WTC11 (cell line): ENCODE measurements around the gene PYY. TPM values are rescaled to one million over a fixed set of nuclear protein-coding genes. Genes with fewer than 3 reads are reported as not detected.

Experiments used
- ATAC-seq: fragments of 200-7000 bp; cut with Tn5 transposase; 2 replicates; pipeline ENCODE4 v1.10.0; 2021; ENCODE audit warnings: mild to moderate bottlenecking, moderate library complexity
- CTCF ChIA-PET: fragments of 300-600 bp; sonication (Branson Sonifier 250); formaldehyde crosslinking; loops from one replicate; lab custom pipeline; 2021; ENCODE audit warnings: antibody characterized with exemption; lab: Charles Lee
- POLR2A ChIA-PET: fragments of 350-600 bp; sonication (Branson Sonifier 250); formaldehyde crosslinking; loops from one replicate; lab custom pipeline; 2021; ENCODE audit warnings: antibody characterized with exemption; lab: Charles Lee
- DNase-seq: peaks from one replicate; pipeline ENCODE4 v3.0.0; 2021; ENCODE audit warnings: low spot score
- H3K27ac Mint-ChIP-seq: 2 replicates; pipeline ENCODE4 v1.8.0; 2021; ENCODE audit warnings: mixed read lengths
- H3K27me3 Mint-ChIP-seq: 2 replicates; pipeline ENCODE4 v1.8.0; 2021; ENCODE audit warnings: low read depth, mild to moderate bottlenecking, moderate library complexity, mixed read lengths
- H3K36me3 Mint-ChIP-seq: 2 replicates; pipeline ENCODE4 v1.8.0; 2021; ENCODE audit warnings: mixed read lengths
- H3K4me1 Mint-ChIP-seq: 2 replicates; pipeline ENCODE4 v1.8.0; 2022; ENCODE audit warnings: mixed read lengths
- H3K4me3 Mint-ChIP-seq: 2 replicates; pipeline ENCODE4 v1.8.0; 2021; ENCODE audit warnings: mild to moderate bottlenecking, moderate library complexity, mixed read lengths
- H3K9me3 Mint-ChIP-seq: 2 replicates; pipeline ENCODE4 v1.8.0; 2021; ENCODE audit warnings: mixed read lengths
- ATF1 ChIP-seq: sonication (generic); formaldehyde crosslinking; IDR thresholded peaks from 2 replicates; pipeline ENCODE4 v1.8.1; 2023; ENCODE audit warnings: mild to moderate bottlenecking, moderate library complexity, missing genetic modification reagents
- CBFB ChIP-seq: sonication (generic); formaldehyde crosslinking; IDR thresholded peaks from 2 replicates; pipeline ENCODE4 v1.8.1; 2022; ENCODE audit warnings: mild to moderate bottlenecking, low read depth, missing genetic modification reagents
- CTCF ChIP-seq: fragments of 200-600 bp; IDR thresholded peaks from 2 replicates; pipeline ENCODE4 v1.8.0; 2022; ENCODE audit warnings: antibody characterized with exemption
- E2F4 ChIP-seq: sonication (generic); formaldehyde crosslinking; IDR thresholded peaks from 2 replicates; pipeline ENCODE4 v1.8.1; 2022; ENCODE audit warnings: low read depth, mild to moderate bottlenecking, moderate library complexity, missing genetic modification reagents, borderline replicate concordance
- ELF4 ChIP-seq: sonication (generic); formaldehyde crosslinking; IDR thresholded peaks from 2 replicates; pipeline ENCODE4 v1.8.1; 2022; ENCODE audit warnings: low read depth, mild to moderate bottlenecking, moderate library complexity, missing genetic modification reagents
- EMX1 ChIP-seq: fragments of 250-450 bp; sonication (Bioruptor Pico); IDR thresholded peaks from 2 replicates; pipeline ENCODE4 v1.8.0; 2021; ENCODE audit warnings: mild to moderate bottlenecking
- GABPB1 ChIP-seq: sonication (generic); formaldehyde crosslinking; IDR thresholded peaks from 2 replicates; pipeline ENCODE4 v1.8.1; 2023; ENCODE audit warnings: mild to moderate bottlenecking, missing genetic modification reagents
- GTF2I ChIP-seq: fragments of 250-450 bp; sonication (Bioruptor Pico); conservative IDR thresholded peaks from 2 replicates; pipeline ENCODE4 v1.4.0; 2021; ENCODE audit warnings: mild to moderate bottlenecking
- MAX ChIP-seq: sonication (generic); formaldehyde crosslinking; IDR thresholded peaks from 2 replicates; pipeline ENCODE4 v1.8.0; 2022; ENCODE audit warnings: mild to moderate bottlenecking, missing genetic modification reagents
- NFATC4 ChIP-seq: fragments of 250-450 bp; sonication (Bioruptor Pico); IDR thresholded peaks from 2 replicates; pipeline ENCODE4 v1.9.0; 2021; ENCODE audit warnings: mild to moderate bottlenecking
- SP1 ChIP-seq: sonication (generic); formaldehyde crosslinking; conservative IDR thresholded peaks from 2 replicates; pipeline ENCODE4 v1.8.1; 2022; ENCODE audit warnings: missing genetic modification reagents
- TP53 ChIP-seq: sonication (generic); formaldehyde crosslinking; IDR thresholded peaks from 2 replicates; pipeline ENCODE4 v1.8.1; 2023; ENCODE audit warnings: mild to moderate bottlenecking, missing genetic modification reagents
- total RNA-seq: library from RNA; stranded (reverse); gene quantifications from 3 replicates; pipeline ENCODE4 v1.2.3, GENCODE V29; 2021
- TF ChIP-seq, protein P1 (sequence below): sonication (generic); formaldehyde crosslinking; IDR thresholded peaks from 2 replicates; pipeline ENCODE4 v1.8.1; 2023; ENCODE audit warnings: mild to moderate bottlenecking, moderate library complexity, missing genetic modification reagents

Gene PYY
- total RNA-seq, 1 experiment from 2014 or later: 0.72 TPM

DNA sequence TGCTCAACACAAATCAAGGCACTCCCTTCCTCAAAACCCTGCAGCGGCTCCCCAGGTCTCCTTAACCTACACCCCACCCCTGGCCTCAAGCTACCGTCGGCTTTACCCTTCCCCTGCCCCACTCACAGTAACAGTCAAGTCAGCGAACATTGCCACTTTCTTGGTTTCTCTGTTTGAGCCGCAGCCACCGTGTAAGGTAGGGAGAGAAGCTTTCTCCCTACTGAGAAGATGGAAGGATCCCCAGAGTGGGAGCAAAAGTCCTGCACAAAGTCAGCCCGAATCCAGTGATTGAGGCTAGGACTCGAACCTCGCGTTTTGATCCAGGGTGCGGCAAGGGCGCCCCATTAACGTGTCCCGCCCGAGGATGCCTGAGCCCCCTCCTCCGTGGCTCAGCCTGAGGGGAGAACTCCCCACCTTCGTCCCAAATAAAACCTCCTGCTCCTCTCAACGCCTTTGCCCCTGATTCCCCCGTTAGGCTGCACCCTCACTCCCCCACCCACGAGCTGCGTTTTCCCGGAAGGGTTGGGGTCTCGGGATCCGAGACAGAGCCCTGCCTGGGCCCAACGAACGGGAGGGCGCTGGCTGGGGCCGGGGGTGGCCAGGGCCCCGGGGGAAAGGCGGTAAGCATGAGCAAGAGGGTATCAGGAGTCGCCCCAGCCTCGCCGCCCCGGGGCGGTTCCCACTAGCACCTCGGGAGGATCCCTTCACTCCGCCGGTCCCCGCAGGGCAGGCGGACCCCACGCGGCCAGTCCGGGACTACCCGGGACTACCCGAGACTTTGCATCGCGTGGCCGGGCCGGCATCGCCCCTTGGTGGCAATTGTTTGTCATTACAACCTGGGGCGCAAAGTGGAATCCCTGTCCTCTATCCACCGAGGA lies 40.8 kb upstream of the PYY start:
- POLR2A ChIA-PET: interaction anchor here (0.7 to 1.4 kb wide), 2 partner anchors 11 to 12 kb away, joined by 3 to 4 read pairs; no protein-coding TSS in a partner anchor
- TF ChIP-seq MAX (CRISPR knock-in tag): peak; percentile 53; the same call in 1 of the 2 replicates
- 0 out of 2 replicates have a peak, but pooled peaks have one; percentile 27 for TF ChIP-seq SP1 (CRISPR knock-in tag)
- TF ChIP-seq EMX1 (CRISPR knock-in tag): no peak
- TF ChIP-seq, protein P1, sequence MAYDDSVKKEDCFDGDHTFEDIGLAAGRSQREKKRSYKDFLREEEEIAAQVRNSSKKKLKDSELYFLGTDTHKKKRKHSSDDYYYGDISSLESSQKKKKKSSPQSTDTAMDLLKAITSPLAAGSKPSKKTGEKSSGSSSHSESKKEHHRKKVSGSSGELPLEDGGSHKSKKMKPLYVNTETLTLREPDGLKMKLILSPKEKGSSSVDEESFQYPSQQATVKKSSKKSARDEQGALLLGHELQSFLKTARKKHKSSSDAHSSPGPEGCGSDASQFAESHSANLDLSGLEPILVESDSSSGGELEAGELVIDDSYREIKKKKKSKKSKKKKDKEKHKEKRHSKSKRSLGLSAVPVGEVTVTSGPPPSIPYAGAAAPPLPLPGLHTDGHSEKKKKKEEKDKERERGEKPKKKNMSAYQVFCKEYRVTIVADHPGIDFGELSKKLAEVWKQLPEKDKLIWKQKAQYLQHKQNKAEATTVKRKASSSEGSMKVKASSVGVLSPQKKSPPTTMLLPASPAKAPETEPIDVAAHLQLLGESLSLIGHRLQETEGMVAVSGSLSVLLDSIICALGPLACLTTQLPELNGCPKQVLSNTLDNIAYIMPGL (CRISPR knock-in tag): peak; percentile 76
- no peak for TF ChIP-seq GTF2I (CRISPR knock-in tag)
- peak; percentile 62; the same call in 1 of the 2 replicates for TF ChIP-seq CBFB
- peak; percentile 92 for TF ChIP-seq CTCF
- no peaks in the 10 kb centered on the region for H3K9me3 Mint-ChIP-seq
- peak overlapping the region; percentile 59 for H3K4me3 Mint-ChIP-seq
- ATAC-seq (peak; percentile 86), DNase-seq (peak; percentile 85)
- H3K27ac Mint-ChIP-seq: no peak overlapping the region
- peaks cover 8% of the 10 kb centered on the region for H3K4me1 Mint-ChIP-seq
- H3K36me3 Mint-ChIP-seq: no peaks in the 10 kb centered on the region
- H3K27me3 Mint-ChIP-seq: peaks cover 13% of the 10 kb centered on the region; the same call in 1 of the 2 replicates
- CTCF ChIA-PET: interaction anchor here (0.6 to 7.5 kb wide), 19 partner anchors 10 to 174 kb away, joined by 3 to 118 read pairs (median 5); partner anchors contain the start of gene NAGS

DNA sequence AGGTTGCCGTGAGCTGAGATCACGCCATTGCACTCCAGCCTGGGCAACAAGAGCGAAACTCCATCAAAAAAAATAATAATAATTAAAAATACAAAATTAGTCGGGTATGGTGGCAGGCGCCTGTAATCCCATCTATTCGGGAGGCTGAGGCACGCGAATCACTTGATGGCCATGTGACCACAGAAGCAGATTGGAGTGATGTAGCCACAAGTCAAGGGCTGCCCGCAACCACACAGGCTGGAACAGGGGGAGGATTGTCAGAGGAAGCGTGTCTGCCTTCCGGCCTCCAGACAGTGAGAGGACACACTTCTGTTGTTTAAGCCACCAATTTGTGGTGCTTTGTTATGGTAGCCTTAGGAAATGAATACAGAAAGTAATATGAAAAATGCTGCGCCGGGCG lies 38.9 kb upstream of the PYY start:
- DNase-seq (no peak), ATAC-seq (no peak)
- CTCF ChIA-PET: interaction anchor here (0.7 to 7.5 kb wide), 5 partner anchors 9 to 54 kb away, joined by 3 to 118 read pairs (median 9); no protein-coding TSS in a partner anchor
- Mint-ChIP-seq H3K4me1 (peaks cover 4% of the 10 kb centered on the region; the same call in 1 of the 2 replicates), H3K27me3 (peaks cover 13% of the 10 kb centered on the region; the same call in 1 of the 2 replicates), H3K9me3 (no peaks in the 10 kb centered on the region), H3K27ac (no peak overlapping the region), H3K4me3 (no peak overlapping the region), H3K36me3 (no peaks in the 10 kb centered on the region)
- TF ChIP-seq TP53 (CRISPR knock-in tag): no peak
- no peak for TF ChIP-seq ATF1 (CRISPR knock-in tag)
- TF ChIP-seq MAX (CRISPR knock-in tag): no peak
- TF ChIP-seq ELF4 (CRISPR knock-in tag): no peak
- TF ChIP-seq GABPB1 (CRISPR knock-in tag): no peak
- TF ChIP-seq E2F4 (CRISPR knock-in tag): no peak
- no peak for TF ChIP-seq CTCF
- TF ChIP-seq NFATC4 (CRISPR knock-in tag): no peak
- POLR2A ChIA-PET: no interaction called here
